ENCODE results near the gene A4GALT.

DNA sequence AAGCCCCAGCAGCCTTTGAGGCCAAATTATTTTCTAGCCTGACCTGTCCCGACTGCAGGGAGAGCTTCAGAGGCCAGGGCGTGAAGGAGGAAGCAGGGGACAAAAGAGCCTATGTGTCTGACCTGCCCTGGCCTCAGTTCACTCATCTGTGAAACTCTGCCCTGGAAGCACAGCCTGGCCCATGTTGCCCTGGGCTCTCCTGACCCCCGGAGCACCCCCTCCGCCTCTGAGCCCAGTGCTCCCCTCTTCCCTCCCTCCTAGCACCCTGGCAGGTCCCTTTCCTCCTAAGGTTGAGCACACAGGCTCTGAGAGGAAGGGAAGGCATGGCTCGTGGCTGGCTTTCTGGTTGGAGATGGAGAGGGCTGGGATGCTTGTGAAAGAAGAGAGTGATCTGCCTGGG lies 3.4 kb upstream of the A4GALT start:
- no peak for TF ChIP-seq POLR2AphosphoS5 (IDR thresholded peaks at IDR 0.05; ENCODE audit: low read length)
- TF ChIP-seq CBX3 (IDR thresholded peaks at IDR 0.05; ENCODE audit: borderline replicate concordance, low read depth), result no peak
- TF ChIP-seq, protein P1, sequence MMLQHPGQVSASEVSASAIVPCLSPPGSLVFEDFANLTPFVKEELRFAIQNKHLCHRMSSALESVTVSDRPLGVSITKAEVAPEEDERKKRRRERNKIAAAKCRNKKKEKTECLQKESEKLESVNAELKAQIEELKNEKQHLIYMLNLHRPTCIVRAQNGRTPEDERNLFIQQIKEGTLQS (IDR thresholded peaks at IDR 0.05; ENCODE audit: borderline replicate concordance, extremely low read depth, low read depth, low read length), result no peak
- no peak for TF ChIP-seq SIX5 (IDR thresholded peaks at IDR 0.05; ENCODE audit: low read depth, low read length, severe bottlenecking)
- TF ChIP-seq, protein P2, sequence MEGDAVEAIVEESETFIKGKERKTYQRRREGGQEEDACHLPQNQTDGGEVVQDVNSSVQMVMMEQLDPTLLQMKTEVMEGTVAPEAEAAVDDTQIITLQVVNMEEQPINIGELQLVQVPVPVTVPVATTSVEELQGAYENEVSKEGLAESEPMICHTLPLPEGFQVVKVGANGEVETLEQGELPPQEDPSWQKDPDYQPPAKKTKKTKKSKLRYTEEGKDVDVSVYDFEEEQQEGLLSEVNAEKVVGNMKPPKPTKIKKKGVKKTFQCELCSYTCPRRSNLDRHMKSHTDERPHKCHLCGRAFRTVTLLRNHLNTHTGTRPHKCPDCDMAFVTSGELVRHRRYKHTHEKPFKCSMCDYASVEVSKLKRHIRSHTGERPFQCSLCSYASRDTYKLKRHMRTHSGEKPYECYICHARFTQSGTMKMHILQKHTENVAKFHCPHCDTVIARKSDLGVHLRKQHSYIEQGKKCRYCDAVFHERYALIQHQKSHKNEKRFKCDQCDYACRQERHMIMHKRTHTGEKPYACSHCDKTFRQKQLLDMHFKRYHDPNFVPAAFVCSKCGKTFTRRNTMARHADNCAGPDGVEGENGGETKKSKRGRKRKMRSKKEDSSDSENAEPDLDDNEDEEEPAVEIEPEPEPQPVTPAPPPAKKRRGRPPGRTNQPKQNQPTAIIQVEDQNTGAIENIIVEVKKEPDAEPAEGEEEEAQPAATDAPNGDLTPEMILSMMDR (IDR thresholded peaks at IDR 0.05 in 2 of 3, conservative IDR thresholded peaks at IDR 0.05 in 1 of 3; ENCODE audit: control insufficient read depth in 2 of 3, extremely low read depth in 1 of 3, insufficient read depth in 1 of 3, low read depth in 3 of 3, low read length in 3 of 3), result no peak
- no peak for TF ChIP-seq YY1 (IDR thresholded peaks at IDR 0.05; ENCODE audit: low read depth, low read length)
- TF ChIP-seq USF2 (IDR thresholded peaks at IDR 0.05; ENCODE audit: borderline replicate concordance, low read depth, low read length), result no peak
- no peak for TF ChIP-seq SPI1 (IDR thresholded peaks at IDR 0.05; ENCODE audit: borderline replicate concordance, insufficient read depth, low read depth, low read length)
- TF ChIP-seq, protein P3, sequence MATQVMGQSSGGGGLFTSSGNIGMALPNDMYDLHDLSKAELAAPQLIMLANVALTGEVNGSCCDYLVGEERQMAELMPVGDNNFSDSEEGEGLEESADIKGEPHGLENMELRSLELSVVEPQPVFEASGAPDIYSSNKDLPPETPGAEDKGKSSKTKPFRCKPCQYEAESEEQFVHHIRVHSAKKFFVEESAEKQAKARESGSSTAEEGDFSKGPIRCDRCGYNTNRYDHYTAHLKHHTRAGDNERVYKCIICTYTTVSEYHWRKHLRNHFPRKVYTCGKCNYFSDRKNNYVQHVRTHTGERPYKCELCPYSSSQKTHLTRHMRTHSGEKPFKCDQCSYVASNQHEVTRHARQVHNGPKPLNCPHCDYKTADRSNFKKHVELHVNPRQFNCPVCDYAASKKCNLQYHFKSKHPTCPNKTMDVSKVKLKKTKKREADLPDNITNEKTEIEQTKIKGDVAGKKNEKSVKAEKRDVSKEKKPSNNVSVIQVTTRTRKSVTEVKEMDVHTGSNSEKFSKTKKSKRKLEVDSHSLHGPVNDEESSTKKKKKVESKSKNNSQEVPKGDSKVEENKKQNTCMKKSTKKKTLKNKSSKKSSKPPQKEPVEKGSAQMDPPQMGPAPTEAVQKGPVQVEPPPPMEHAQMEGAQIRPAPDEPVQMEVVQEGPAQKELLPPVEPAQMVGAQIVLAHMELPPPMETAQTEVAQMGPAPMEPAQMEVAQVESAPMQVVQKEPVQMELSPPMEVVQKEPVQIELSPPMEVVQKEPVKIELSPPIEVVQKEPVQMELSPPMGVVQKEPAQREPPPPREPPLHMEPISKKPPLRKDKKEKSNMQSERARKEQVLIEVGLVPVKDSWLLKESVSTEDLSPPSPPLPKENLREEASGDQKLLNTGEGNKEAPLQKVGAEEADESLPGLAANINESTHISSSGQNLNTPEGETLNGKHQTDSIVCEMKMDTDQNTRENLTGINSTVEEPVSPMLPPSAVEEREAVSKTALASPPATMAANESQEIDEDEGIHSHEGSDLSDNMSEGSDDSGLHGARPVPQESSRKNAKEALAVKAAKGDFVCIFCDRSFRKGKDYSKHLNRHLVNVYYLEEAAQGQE (IDR thresholded peaks at IDR 0.05; ENCODE audit: low read depth, low read length), result no peak
- TF ChIP-seq, protein P4, sequence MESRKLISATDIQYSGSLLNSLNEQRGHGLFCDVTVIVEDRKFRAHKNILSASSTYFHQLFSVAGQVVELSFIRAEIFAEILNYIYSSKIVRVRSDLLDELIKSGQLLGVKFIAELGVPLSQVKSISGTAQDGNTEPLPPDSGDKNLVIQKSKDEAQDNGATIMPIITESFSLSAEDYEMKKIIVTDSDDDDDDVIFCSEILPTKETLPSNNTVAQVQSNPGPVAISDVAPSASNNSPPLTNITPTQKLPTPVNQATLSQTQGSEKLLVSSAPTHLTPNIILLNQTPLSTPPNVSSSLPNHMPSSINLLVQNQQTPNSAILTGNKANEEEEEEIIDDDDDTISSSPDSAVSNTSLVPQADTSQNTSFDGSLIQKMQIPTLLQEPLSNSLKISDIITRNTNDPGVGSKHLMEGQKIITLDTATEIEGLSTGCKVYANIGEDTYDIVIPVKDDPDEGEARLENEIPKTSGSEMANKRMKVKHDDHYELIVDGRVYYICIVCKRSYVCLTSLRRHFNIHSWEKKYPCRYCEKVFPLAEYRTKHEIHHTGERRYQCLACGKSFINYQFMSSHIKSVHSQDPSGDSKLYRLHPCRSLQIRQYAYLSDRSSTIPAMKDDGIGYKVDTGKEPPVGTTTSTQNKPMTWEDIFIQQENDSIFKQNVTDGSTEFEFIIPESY (IDR thresholded peaks at IDR 0.05), result no peak
- TF ChIP-seq TAF1 (IDR thresholded peaks at IDR 0.05; ENCODE audit: borderline replicate concordance, low read depth, low read length), result no peak
- no peak for TF ChIP-seq POLR2AphosphoS2 (IDR thresholded peaks at IDR 0.05; ENCODE audit: low read depth, low read length)
- no peak for TF ChIP-seq E4F1 (IDR thresholded peaks at IDR 0.05; ENCODE audit: borderline replicate concordance, partially characterized antibody)
